Mesenchymal stem cell (in vitro differentiated cells and primary cell): ENCODE measurements around the gene TMEM178A.

ENCODE experiments used
- DNase-seq: peaks from one replicate; pipeline ENCODE4 v3.0.0-alpha.2; 2013
- H2AFZ ChIP-seq: one replicate; pipeline ENCODE4 v1.6.1; 2013; ENCODE audit warnings: low read depth, mild to moderate bottlenecking, control low read depth, inconsistent platforms, low read length, moderate library complexity
- H2AK5ac ChIP-seq: 2 replicates; pipeline ENCODE4 v1.6.1; 2013; ENCODE audit warnings: low read length, moderate library complexity, mild to moderate bottlenecking, inconsistent platforms; ENCODE audit not compliant: severe bottlenecking
- H2BK120ac ChIP-seq: one replicate; pipeline ENCODE4 v1.6.1; 2013; ENCODE audit warnings: low read depth, mild to moderate bottlenecking, inconsistent platforms, low read length, moderate library complexity
- H2BK12ac ChIP-seq, 2 experiments: one replicate each; pipeline ENCODE4 v1.6.1; 2013; ENCODE audit warnings: inconsistent platforms in 2 of 2, low read length in 2 of 2, mild to moderate bottlenecking in 2 of 2, moderate library complexity in 2 of 2, control low read depth in 1 of 2
- H2BK15ac ChIP-seq: one replicate; pipeline ENCODE4 v1.6.1; 2013; ENCODE audit warnings: mild to moderate bottlenecking, low read depth, inconsistent platforms; ENCODE audit not compliant: poor library complexity, severe bottlenecking
- H2BK5ac ChIP-seq: 2 replicates; pipeline ENCODE4 v1.6.1; 2013; ENCODE audit warnings: low read depth, mild to moderate bottlenecking, low read length, control low read depth, inconsistent platforms; ENCODE audit not compliant: poor library complexity, severe bottlenecking
- H3K14ac ChIP-seq, 2 experiments: one replicate each; pipeline ENCODE4 v1.6.1; 2013; ENCODE audit warnings: inconsistent platforms in 2 of 2, low read length in 2 of 2, control low read depth in 1 of 2, mild to moderate bottlenecking in 1 of 2, moderate library complexity in 1 of 2
- H3K18ac ChIP-seq, 2 experiments: one replicate each; pipeline ENCODE4 v1.6.1; 2013; ENCODE audit warnings: inconsistent platforms in 2 of 2, low read length in 2 of 2, control low read depth in 1 of 2, low read depth in 1 of 2, mild to moderate bottlenecking in 1 of 2
- H3K23ac ChIP-seq, 2 experiments: one replicate each; pipeline ENCODE4 v1.6.1; 2013; ENCODE audit warnings: inconsistent platforms in 2 of 2, low read length in 2 of 2, mild to moderate bottlenecking in 2 of 2, moderate library complexity in 2 of 2, control low read depth in 1 of 2
- H3K27ac ChIP-seq: 2 replicates; pipeline ENCODE4 v1.5.1; 2013; ENCODE audit warnings: mild to moderate bottlenecking, moderate library complexity, low read length, control low read depth, inconsistent platforms; ENCODE audit not compliant: poor library complexity, severe bottlenecking
- H3K27me3 ChIP-seq, 2 experiments: 2 replicates each; pipeline versions ENCODE4 v1.6.1 to v1.7.0; 2013; ENCODE audit warnings: low read length in 2 of 2, mild to moderate bottlenecking in 2 of 2, moderate library complexity in 2 of 2, control low read depth in 1 of 2, inconsistent platforms in 1 of 2; ENCODE audit not compliant: control insufficient read depth in 1 of 2, insufficient read depth in 1 of 2
- H3K36me3 ChIP-seq, 2 experiments: 2 replicates each; pipeline versions ENCODE4 v1.6.1 to v1.7.0; 2013; ENCODE audit warnings: low read length in 2 of 2, control low read depth in 1 of 2, inconsistent platforms in 1 of 2, low read depth in 1 of 2, mild to moderate bottlenecking in 1 of 2; ENCODE audit not compliant: insufficient read depth in 2 of 2, control insufficient read depth in 1 of 2
- H3K4ac ChIP-seq, 2 experiments: one replicate each; pipeline ENCODE4 v1.6.1; 2013; ENCODE audit warnings: inconsistent platforms in 2 of 2, low read length in 2 of 2, mild to moderate bottlenecking in 2 of 2, moderate library complexity in 2 of 2, control low read depth in 1 of 2, low read depth in 1 of 2
- H3K4me1 ChIP-seq: 2 replicates; pipeline ENCODE4 v1.6.1; 2013; ENCODE audit warnings: low read depth, low read length, control low read depth; ENCODE audit not compliant: control insufficient read depth, insufficient read depth
- H3K4me2 ChIP-seq: 2 replicates; pipeline ENCODE4 v1.6.1; 2013; ENCODE audit warnings: low read length, mild to moderate bottlenecking, inconsistent platforms; ENCODE audit not compliant: poor library complexity, severe bottlenecking
- H3K4me3 ChIP-seq, 2 experiments: 2 replicates each; pipeline versions ENCODE4 v1.5.1 to v1.7.0; 2013; ENCODE audit warnings: low read length in 2 of 2, mild to moderate bottlenecking in 2 of 2, control low read depth in 1 of 2, low read depth in 1 of 2; ENCODE audit not compliant: insufficient read depth in 1 of 2
- H3K79me1 ChIP-seq: replicated peaks from 2 replicates; pipeline ENCODE4 v1.6.1; 2013; ENCODE audit warnings: mild to moderate bottlenecking, control low read depth, low read length, inconsistent platforms; ENCODE audit not compliant: poor library complexity, severe bottlenecking
- H3K9ac ChIP-seq: 2 replicates; pipeline ENCODE4 v1.7.0; 2013; ENCODE audit warnings: mild to moderate bottlenecking, low read length, moderate library complexity
- H3K9me3 ChIP-seq: 2 replicates; pipeline ENCODE4 v1.7.0; 2013; ENCODE audit warnings: mild to moderate bottlenecking, low read length; ENCODE audit not compliant: control insufficient read depth
- H4K8ac ChIP-seq: one replicate; pipeline ENCODE4 v1.6.1; 2013; ENCODE audit warnings: inconsistent platforms, mild to moderate bottlenecking, low read length, moderate library complexity
- H4K91ac ChIP-seq: one replicate; pipeline ENCODE4 v1.6.1; 2013; ENCODE audit warnings: mild to moderate bottlenecking, low read length, inconsistent platforms
- WGBS: methylation state at CpG from one replicate; pipeline ENCODE4 v1.1.7; 2013; ENCODE audit warnings: mixed read lengths; 5-methylcytosine and 5-hydroxymethylcytosine counted together

The TMEM178A gene

GRCh38 chr2:39645826-39646225, 19.9 kb upstream of the TMEM178A start:
- no peak overlapping the region for H4K8ac ChIP-seq
- H3K9ac ChIP-seq: no peak overlapping the region
- H2AK5ac ChIP-seq: no peak overlapping the region
- H3K4ac ChIP-seq: no peak overlapping the region
- H2BK12ac ChIP-seq: no peak overlapping the region
- no peak for DNase-seq
- H3K23ac ChIP-seq: no peak overlapping the region
- no peaks in the 10 kb centered on the region for H3K9me3 ChIP-seq
- H2BK120ac ChIP-seq: no peak overlapping the region
- no peaks in the 10 kb centered on the region for H3K27me3 ChIP-seq
- H2BK15ac ChIP-seq: no peak overlapping the region
- H3K36me3 ChIP-seq: no peaks in the 10 kb centered on the region
- no peak overlapping the region for H2AFZ ChIP-seq
- H3K27ac ChIP-seq: no peak overlapping the region
- no peak overlapping the region for H3K4me3 ChIP-seq
- no peaks in the 10 kb centered on the region for H3K79me1 ChIP-seq
- H2BK5ac ChIP-seq: no peak overlapping the region
- H3K14ac ChIP-seq: no peak overlapping the region
- no peak overlapping the region for H3K4me2 ChIP-seq
- no peak overlapping the region for H3K18ac ChIP-seq
- WGBS: 83% methylated on average over 1 of the region's 2 CpGs
- no peak overlapping the region for H4K91ac ChIP-seq
- peaks cover 6% of the 10 kb centered on the region for H3K4me1 ChIP-seq

GRCh38 chr2:39646267-39646666, 19.4 kb upstream of the TMEM178A start:
- Histone ChIP-seq H3K23ac (no peak overlapping the region), H3K4ac (no peak overlapping the region), H2BK5ac (no peak overlapping the region), H3K14ac (no peak overlapping the region), H2BK12ac (no peak overlapping the region), H4K8ac (no peak overlapping the region), H2BK15ac (no peak overlapping the region), H3K36me3 (no peaks in the 10 kb centered on the region), H3K9me3 (no peaks in the 10 kb centered on the region), H3K4me2 (no peak overlapping the region), H2BK120ac (no peak overlapping the region), H3K27ac (no peak overlapping the region), H3K79me1 (no peaks in the 10 kb centered on the region), H3K4me3 (no peak overlapping the region), H3K27me3 (no peaks in the 10 kb centered on the region), H3K4me1 (peaks cover 6% of the 10 kb centered on the region), H4K91ac (no peak overlapping the region), H2AK5ac (no peak overlapping the region), H2AFZ (no peak overlapping the region), H3K18ac (no peak overlapping the region), H3K9ac (no peak overlapping the region)
- no peak for DNase-seq
- 100% methylated on average over 1 of the region's 1 CpG for WGBS

- H3K4ac ChIP-seq: no peak overlapping the region
- DNase-seq: no peak
- no peaks in the 10 kb centered on the region for H3K27me3 ChIP-seq
- no peak overlapping the region for H2BK15ac ChIP-seq
- H3K23ac ChIP-seq: no peak overlapping the region
- no peak overlapping the region for H2BK12ac ChIP-seq
- no peak overlapping the region for H4K8ac ChIP-seq
- no peak overlapping the region for H3K14ac ChIP-seq
- no peak overlapping the region for H3K27ac ChIP-seq
- no peak overlapping the region for H3K4me3 ChIP-seq
- no peak overlapping the region for H3K4me2 ChIP-seq
- no peak overlapping the region for H2BK120ac ChIP-seq
- WGBS: 100% methylated on average over 2 of the region's 3 CpGs
- no peak overlapping the region for H2BK5ac ChIP-seq
- H2AFZ ChIP-seq: no peak overlapping the region
- H2AK5ac ChIP-seq: no peak overlapping the region
- H4K91ac ChIP-seq: no peak overlapping the region
- H3K36me3 ChIP-seq: no peaks in the 10 kb centered on the region
- H3K4me1 ChIP-seq: peaks cover 4% of the 10 kb centered on the region
- H3K79me1 ChIP-seq: no peaks in the 10 kb centered on the region
- H3K9me3 ChIP-seq: no peaks in the 10 kb centered on the region
- no peak overlapping the region for H3K18ac ChIP-seq
- H3K9ac ChIP-seq: no peak overlapping the region
Measured at GRCh38 chr2:39647104-39647765, 18.5 kb upstream of the TMEM178A start.

DNA sequence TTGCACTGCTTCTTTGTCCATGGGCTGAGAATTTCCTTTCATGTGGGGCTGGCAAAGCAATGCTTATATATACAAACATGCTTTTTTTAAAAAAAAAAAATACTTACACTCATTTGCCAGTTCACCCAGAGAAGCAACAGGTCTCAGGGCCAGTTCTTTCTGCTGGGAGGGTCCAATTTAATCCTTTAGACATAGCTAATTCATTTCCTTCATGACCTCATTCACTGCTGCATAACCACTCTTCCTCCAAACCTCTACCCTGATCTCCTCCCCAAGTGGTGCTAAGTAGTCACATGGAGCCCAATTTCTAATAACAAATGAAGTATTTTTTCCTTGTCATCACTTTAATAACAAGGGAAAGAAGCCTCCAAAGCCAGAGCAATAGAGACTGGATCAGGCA, 17.1 kb upstream of the TMEM178A start:
- Histone ChIP-seq H2BK15ac (no peak overlapping the region), H2AFZ (no peak overlapping the region), H2AK5ac (no peak overlapping the region), H3K4me3 (no peak overlapping the region), H3K18ac (no peak overlapping the region), H3K14ac (no peak overlapping the region), H2BK5ac (no peak overlapping the region), H3K23ac (no peak overlapping the region), H3K4me2 (no peak overlapping the region), H3K9ac (no peak overlapping the region), H2BK120ac (no peak overlapping the region), H4K91ac (no peak overlapping the region), H3K79me1 (no peaks in the 10 kb centered on the region), H3K9me3 (no peaks in the 10 kb centered on the region), H4K8ac (peak overlapping the region; percentile 77), H3K4ac (no peak overlapping the region), H3K36me3 (no peaks in the 10 kb centered on the region), H3K4me1 (peaks cover 1% of the 10 kb centered on the region), H3K27ac (no peak overlapping the region), H3K27me3 (no peaks in the 10 kb centered on the region), H2BK12ac (no peak overlapping the region)
- DNase-seq: no peak
